ENCODE data around the gene DSCAML1. TPM values are rescaled to one million over a fixed set of nuclear protein-coding genes. Genes with fewer than 3 reads are reported as not detected.

DSCAML1 gene
- total RNA-seq, 1 donor from 2014 or later, result 8.0 TPM

DNA sequence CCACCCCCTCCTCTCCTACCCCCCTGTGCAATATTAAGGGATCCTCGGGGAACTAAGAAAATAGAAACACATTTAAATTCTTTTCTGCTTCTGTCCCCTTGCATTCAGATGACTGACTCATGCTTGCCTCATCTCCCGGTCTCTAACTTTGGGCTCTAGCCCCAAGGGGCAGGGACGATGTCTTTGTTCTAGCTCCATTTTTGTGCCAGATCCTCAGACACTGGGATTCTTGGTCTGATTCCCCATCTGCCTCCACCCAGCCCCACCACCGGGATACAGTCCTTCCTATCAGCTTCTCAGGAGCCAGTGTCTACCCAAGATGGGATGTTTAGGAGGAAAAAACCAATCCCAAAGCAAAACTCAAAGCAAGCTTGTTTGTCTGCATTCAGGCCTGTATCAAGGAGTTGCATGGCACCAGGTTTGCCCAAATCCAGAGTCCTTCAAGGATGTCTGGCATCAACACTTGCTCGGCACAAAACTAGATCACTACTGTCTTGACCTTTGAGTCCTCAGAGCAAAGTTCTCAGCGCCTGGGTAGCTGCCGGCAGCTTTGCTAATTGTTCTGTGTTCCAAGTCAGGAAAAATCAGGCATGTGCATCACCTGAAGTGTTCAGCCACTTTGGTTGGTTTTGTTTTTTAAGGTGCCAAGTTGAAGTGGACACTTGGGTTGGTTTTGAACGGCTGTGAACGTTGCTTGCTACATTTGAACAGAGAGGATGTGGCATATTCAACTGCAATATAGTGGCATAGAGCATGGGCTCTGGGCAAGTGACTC is 212.8 kb downstream of the DSCAML1 start:
- DNase-seq (ENCODE audit: low spot score), result no peak

DNA sequence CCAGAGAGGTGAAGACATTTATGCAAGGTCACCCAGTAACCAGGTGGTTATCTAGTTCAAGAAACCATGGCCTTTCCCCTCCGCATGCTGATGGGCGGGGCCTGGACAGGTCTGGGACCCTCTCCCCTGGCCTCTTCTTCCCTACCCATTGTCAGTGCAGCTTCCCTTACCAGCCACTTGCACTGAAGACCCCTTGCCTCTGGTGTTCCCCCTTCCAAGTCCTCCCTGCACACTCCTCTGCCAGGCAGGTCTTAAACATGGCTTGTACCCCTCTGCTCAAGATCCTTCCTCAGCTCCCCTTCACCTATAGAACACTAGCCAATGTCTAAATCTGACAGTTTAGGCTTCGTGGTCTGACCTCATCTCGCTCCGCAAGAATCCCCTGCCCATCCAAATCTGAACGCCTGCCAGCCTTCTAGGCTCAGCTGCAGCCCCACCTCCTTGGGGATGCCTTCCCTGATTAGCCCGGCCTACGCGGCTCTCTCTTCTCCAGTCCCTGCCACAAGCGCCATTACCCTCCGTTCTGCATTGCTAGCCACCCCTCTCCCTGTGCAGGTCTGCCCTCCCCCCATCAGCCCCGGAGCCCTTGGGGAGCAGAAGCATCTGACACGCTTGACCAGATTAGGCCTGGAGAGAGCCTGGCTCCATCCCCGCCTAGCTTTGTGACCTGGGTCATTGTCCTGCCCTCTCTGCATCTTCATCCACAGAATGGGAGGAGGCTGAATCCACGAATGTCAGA is 213.8 kb downstream of the DSCAML1 start:
- no peak for DNase-seq (ENCODE audit: low spot score)

DNA sequence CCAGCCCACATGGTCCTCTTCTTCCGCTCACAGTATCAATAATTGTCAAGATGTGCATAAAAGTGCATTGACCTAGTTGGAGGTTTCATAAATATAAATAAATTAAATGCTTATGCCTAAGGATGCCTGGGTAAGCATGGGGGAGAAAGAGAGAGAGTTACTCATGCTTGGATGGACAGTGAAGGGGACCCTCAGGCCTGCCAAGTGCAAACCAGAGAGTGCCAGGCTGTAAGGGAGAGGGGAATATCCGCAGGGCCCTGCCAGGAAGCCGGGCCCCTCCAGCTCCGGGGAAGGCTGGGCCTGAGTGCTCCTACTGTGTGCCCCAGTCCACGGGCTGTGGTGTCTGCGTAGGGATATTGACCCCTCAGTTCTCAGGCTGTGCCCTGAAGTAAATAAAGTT is 214.6 kb downstream of the DSCAML1 start:
- no peak for DNase-seq (ENCODE audit: low spot score)

DNA sequence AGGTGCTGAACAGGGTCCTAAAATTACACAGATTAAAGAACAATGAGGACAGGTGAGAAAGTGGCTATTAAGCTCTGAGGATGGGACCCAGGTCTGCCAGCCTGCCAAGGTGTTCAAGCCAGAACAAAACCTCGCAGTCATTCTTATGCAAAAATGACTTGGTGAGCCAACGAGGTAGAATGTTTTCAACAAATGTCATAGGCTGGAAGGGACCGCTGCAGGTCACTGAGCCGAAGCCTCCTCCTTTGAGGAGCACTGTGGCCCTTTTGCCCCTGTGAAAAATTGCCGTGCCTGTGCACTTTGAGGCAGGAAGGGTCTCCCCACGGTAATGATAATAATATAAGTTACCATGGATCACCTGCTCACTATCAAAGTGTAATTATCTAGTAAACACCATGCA is 216.2 kb downstream of the DSCAML1 start:
- DNase-seq (ENCODE audit: low spot score), result no peak

DNA sequence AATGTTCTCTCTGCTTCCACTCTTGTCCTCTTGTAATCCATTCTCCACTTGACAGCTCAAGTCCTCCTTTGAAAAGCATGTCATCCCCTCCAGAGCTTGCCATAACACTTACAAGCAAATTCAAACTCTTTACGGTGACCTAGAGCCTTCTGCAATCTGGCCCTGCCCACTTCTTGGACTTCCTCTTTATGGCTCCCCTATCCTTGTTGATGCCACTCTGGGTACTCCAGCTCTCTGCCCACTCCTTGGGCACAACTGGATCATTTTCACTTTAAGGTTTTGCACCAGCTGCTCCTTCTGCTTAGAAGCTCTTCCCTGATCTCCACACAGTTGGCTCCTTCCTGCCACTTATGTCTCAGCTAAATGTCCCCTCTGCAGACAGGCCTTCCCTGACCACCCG is 217.9 kb downstream of the DSCAML1 start:
- DNase-seq (ENCODE audit: low spot score), result no peak

DNA sequence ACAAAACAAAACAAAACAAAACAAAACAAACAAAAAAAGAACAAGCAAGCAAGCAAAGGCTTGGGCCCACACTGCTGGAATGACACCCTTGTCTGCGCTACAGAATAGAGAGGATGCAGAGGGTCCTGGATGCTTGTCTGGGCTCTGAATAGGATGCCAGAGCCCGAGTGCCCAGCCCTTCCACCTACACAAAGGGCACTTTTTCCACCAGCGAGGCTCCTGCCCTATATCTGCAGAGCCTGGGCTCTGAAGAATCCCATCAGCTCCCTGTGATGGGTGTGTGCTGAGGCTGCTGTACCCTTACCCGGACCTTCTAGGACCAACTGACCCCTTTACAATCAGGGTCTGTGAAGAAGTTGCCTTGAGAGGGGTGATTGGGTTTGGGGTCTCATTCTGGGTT is 221.2 kb downstream of the DSCAML1 start:
- no peak for DNase-seq (ENCODE audit: low spot score)

DNA sequence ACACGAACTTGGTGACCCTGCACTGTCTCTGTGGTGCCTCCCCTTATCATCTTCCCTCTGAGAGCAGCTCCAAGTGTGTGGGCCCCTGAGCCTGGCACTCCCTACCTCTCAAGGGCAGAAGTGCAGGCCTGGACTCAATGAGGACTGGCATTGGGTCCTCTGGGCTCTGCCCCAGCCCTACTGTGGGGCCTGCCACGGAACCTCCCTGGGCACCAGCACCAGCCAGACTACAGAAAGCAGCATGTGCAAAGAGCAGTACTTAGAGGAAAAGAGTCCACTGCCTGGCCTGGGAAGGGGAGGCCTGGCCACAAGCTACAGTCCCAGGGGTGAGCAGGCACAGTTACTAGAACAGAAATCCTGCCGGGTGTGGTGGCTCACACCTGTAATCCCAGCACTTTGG is 222.5 kb downstream of the DSCAML1 start:
- no peak for DNase-seq (ENCODE audit: low spot score)

DNA sequence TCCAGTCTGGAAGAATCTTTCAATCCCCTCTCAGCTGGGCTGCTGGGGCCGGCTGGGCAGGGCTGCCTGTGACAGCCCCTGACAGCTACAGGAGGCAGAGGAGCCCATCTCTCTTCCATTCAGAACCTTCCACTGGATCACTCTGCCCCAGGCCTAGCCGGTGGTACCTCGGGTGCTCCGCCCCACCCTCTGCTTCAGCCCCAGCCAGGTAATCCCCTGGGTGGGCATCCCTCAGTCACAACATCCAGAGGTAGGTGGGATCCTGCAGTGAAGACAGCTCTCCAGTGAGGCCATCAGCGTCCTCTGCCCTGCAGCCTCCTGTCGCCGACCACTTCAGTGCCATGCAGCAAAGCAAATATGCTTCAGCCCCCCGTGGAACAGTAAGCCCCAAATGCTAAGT is 223.7 kb downstream of the DSCAML1 start:
- DNase-seq (ENCODE audit: low spot score), result no peak

DNA sequence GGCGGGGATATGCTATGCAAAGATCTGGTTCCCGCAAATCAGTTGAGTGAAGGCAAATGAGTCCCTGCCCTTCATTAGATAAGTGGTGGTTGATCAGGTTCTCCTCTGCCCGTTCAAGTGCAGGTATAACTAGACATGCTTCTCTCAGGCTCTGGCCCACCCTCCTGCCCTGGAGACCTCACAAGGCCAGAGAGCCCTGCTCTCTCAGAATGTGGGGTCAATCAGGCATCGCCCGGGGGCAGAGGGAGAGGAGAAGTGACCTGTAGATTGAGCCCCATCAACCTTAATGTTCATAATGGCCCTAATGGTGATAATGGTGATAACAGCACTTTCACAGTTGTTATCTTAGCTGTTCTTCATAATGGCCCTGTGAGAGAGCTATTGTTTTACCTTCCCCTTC is 224.3 kb downstream of the DSCAML1 start:
- DNase-seq (ENCODE audit: low spot score), result no peak

DNA sequence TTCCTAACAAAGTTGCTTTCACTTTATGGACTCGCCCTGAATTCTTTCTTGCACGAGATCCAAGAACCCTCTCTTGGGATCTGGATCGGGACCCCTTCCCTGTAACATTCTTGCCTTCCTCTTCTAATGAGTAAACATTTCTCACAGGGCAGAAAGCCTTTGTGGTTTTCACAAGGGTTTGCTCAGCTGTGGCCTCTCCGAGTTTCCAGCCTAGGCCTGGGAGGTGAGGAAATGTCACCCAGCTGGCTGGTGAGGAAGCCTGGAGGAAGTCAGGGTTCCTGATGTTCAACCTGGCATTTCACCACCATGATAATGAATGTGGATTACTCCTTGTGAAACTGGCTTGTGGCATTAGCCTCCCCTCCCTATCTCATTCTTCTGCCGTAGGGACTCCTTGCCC is 224.9 kb downstream of the DSCAML1 start:
- DNase-seq (ENCODE audit: low spot score), result no peak

DNA sequence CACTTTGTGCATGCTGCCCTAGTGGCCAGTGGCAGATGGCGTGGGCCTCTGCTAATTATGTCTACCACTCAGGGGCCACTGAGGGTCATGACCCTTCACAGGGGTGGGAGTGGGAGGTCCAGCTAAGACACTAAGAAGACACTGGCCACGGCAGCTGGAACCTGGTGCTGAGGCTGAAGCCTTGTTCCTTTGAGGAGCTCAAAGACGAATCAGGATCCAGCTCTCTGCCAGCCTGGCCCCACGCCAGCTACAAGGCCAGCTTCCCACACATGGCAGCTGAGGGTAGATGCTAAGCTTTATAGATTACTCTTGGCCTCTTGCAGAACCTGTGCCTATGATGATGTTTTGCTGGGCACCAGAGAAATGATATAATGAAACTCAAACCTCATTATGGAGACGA is 226.3 kb downstream of the DSCAML1 start:
- DNase-seq (ENCODE audit: low spot score), result no peak

DNA sequence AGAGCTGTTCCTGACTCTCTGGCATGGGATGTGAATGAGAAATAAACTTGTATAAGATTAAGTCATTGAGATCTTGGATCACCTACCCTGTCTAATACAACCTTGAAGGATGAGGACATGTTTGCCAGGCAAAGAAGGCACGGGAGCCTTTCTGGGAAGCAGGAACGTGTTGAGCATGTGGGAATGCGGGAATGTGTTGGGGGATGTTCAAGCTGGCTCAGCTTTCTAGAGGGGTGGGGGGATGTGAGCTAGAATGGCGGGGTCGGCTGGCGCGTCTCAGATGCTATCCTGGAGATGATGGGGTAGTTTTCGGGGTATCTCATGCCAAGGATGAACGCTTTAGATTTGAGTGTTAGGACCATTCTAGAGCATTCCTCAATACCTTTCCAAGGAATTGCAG is 227.1 kb downstream of the DSCAML1 start:
- DNase-seq (ENCODE audit: low spot score), result no peak

DNA sequence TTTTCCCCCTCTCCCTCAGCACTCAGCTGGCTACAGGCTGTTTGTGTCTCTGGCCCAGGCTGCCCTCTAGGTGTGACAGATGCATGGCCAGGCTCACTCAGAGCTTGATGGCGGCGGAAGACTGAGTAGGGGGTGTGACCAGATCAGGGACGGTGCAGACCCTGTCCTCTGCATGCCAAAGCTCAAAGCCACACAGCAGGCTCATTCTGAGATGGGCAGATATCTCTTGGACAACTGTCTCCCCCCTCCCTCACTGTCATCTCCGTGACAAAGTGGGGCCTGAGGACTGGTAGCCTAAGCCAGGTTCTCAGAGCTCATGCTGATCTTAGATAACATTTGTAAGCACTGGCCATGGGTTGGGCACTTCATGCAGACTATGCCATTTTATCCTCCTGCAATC is 231.3 kb downstream of the DSCAML1 start:
- no peak for DNase-seq (ENCODE audit: low spot score)

DNA sequence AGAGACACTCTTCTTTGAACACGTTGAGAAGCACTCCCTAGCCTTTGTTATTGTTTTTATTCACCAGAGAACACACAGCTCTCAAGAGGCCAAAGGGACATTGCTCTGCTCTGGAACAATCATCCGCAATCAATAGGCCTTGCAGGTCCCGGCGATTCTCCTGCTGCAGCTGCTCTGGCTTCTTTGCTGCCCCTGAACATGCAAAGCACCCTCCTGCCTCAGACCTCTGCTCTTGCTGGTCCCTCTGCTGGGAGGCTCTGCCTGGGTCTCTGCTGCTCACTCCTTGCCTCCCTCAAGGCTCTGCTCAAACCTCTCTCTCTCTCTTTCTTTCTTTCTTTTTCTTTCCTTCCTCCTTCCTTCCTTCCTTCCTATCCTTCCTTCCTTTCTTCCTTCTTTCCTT is 232.7 kb downstream of the DSCAML1 start:
- no peak for DNase-seq (ENCODE audit: low spot score)

DNA sequence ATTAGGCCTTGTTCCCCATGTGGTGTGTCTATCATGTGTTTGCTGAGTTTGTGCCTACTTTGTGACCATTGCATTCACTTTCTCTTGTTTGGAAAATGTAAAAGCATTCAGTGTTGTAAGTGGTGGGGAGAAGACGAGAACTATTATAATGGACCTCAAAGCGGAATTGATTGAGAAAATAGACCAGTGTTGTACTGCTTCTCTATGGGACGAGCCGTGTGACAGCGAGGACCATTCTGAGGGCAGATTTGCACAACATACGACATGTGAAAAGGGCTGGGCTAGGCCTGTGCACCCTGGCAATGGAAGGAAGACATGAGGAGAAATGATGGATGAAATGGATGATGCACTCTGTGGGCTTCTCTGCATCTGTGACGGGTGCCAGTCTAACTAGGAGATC is 233.5 kb downstream of the DSCAML1 start:
- DNase-seq (ENCODE audit: low spot score), result no peak

DNA sequence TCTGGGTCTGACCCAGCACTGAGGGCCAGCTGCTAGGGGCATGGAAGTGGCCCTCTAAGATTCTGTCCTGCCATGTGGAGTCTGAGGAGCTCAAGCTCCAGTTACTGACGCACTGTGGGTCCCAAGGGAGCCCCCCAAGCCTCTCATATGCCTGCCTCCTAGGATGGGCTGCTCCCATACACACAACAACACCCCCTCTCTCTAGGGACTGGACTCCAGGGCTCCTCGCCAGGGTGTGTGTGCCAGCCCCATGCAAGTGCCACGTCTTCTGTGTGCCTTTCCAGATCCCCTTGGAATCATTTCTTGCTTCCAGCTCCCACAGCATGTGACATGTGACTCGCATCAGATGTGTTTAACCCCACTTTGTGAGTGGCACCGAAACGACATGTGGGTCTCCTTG is 234.9 kb downstream of the DSCAML1 start:
- DNase-seq (ENCODE audit: low spot score), result no peak

DNA sequence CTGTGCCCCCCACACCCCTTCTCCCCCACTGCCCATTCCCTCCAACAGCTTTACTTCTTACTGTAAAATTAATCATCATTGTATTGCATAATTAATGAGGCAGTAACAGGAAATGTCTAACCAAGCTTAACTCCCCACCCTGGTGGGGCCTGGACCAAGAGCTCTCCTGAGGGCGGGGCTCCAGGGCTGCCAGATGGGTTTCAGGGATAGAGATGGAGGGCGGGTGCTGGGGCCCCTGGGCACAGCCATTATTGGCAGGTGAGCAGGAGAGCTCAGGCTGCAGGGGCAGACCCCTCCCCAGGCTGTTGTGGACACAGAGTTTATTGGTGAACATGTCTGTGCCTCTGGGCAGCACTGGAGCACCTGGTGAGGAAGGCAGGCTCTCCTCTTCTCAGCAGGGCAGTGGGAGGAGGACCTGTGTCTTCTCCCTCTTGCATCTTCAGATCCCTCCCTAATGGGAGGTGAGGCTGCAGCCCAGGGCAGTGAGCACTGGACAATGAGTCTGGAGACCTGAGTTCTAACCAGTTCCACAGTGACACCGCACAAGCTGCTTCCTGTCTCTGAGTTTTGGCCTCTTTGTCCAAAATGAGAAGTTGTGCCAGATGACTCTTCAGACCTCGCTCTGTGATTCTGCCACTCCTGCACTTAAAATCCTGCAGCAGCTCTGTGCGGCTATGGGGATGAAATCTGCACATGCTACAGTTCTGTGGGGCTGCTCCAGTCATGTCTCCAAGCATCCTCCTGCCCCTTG is 236.1 kb downstream of the DSCAML1 start:
- DNase-seq (ENCODE audit: low spot score), result no peak

DNA sequence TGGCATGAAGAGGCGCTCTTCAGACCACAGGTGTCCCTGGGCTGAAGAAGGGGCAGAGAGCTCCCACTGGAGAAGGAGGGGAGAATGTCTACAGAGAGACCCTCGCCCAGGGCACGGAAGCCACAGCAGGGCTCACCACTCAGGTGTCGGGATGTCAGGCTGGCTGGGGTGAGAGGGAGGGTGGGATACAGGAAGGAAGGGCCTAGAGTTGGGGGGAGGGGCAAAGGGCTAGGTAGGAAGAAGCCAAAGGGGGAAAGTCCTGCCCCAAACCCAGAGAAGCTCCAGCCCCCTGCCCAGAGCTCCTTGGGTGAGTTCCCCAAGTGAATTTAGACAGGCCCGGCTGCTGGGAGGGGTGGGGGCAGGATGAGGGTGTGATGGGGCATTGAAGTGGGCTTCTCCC is 237.3 kb downstream of the DSCAML1 start:
- no peak for DNase-seq (ENCODE audit: low spot score)

DNA sequence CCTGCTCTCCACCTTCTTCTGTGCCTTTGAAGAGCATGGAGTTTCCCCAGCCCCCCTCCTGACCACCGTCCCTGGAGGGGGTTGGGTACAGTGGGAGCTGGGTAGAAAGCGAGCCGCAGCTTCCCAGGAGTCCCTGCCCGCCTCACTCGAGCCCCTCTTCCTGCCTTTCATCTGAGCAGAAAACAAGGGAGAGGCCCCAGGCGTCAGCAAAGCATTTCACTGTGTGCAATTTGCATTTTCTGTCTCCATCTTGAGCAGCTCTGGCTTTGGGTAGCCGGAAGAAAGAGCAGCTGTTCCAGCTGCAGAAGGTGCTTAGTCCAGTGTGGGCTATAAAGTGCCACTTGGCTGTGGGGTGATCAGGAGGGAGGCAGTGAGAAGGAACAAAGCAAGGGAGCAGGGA is 239.7 kb downstream of the DSCAML1 start:
- no peak for DNase-seq (ENCODE audit: low spot score)

DNA sequence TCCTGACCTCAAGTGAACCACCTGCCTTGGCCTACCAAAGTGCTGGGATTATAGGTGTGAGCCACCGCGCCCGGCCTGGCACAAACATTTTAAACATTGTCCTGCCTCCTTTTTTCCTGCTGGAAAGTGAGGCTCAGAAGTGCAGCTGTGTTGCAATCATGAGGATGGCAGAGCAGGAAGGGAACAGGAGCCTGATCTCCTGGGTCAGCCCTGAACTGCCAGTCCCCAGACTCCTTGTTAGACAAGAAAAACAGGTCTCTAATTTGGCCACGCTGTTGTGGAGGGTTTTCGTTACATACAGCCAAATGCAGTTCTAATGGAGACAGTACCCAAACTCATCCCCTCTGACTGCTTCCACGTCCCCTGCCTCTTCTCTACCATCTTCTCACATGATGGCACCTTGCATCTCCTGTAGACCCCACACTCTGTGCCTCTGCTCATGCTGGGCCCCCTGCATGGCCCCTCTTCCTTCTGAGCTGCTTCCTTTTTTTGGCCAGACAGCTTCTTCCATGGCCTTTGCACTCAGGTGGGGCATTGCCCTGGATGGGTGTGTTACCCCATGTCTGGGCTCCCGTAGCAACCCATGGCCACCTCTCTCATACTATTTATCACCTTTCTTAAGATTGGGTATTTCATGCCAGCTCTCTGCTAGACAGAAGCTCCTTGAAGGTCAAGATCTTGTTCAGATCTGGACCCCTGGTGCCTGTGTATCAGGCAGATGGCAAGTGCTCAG is 242.2 kb downstream of the DSCAML1 start:
- no peak for DNase-seq (ENCODE audit: low spot score)

DNA sequence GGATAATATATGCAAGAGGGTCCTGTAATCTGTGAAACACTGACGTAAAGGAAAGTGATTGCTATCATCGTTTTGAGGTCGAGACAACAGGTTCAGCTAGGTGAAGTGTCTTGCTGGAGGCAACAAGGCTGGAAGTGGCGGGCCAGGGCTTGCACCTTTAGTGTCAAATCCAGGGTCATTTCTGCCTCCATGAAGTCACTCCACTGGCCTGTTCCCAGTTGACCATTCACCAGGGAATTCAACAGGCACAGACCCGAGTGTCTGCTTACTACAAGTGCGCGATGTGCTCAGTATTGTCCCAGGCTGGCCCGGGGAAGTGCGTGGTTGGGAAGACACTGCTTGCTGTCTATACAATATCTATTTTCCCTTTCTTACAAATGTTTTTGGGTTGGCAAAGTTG is 244.4 kb downstream of the DSCAML1 start:
- no peak for DNase-seq (ENCODE audit: low spot score)

DNA sequence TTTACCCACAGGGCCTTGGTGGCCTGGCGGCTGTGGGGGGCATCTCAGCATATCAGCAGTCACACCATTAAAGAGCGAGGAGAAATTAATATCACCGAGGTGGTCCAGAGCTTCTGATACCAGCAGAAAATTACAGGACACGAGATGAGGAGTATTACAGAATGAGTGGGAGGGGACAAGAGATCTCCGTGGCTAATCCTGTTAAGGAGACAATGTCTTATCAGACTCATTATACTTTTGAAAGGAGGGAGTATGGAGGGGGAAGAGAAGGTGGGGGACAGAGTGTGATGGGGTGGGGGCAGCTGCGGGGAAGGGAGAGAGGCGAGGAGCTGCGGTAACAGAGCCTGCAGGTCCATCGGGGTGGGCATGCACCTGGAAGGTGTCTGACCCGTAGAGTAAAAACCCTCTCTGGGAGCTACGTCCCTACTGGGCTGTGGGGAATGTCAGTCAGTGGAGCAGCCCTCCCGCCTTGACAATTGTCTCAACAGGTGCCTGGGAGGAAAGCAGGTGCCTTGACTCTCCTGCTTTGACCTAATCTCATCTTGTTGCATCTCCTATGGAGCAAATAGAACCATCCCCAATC is 245.2 kb downstream of the DSCAML1 start:
- DNase-seq (ENCODE audit: low spot score), result no peak
